Large intestine (tissue), 3 donors: ENCODE results near the gene MTR. TPM values are rescaled to one million over a fixed set of nuclear protein-coding genes. Genes with fewer than 3 reads are reported as not detected.

Source experiments
- DNase-seq, 2 donors: peaks; one replicate each; pipeline versions ENCODE4 v3.0.0 to v3.0.0-alpha.2; 2013
- H3K27ac ChIP-seq: one replicate; pipeline ENCODE4 v1.5.1; 2013; ENCODE audit warnings: low read length
- H3K27me3 ChIP-seq: 2 replicates; pipeline ENCODE4 v1.6.1; 2013; ENCODE audit warnings: low read length; ENCODE audit not compliant: control insufficient read depth, insufficient read depth
- H3K36me3 ChIP-seq: 2 replicates; pipeline ENCODE4 v1.6.1; 2013; ENCODE audit warnings: low read length; ENCODE audit not compliant: control insufficient read depth, insufficient read depth
- H3K4me1 ChIP-seq: one replicate; pipeline ENCODE4 v1.6.1; 2013; ENCODE audit warnings: low read length; ENCODE audit not compliant: control insufficient read depth, insufficient read depth
- H3K4me3 ChIP-seq: one replicate; pipeline ENCODE4 v1.5.1; 2013; ENCODE audit warnings: low read length
- H3K9me3 ChIP-seq: one replicate; pipeline ENCODE4 v1.6.1; 2013; ENCODE audit warnings: mild to moderate bottlenecking, low read depth, low read length, moderate library complexity; ENCODE audit not compliant: control insufficient read depth
- WGBS: methylation state at CpG from one replicate; pipeline ENCODE4 v1.1.5; 2013; ENCODE audit warnings: low lambda C conversion rate; ENCODE audit not compliant: insufficient coverage; 5-methylcytosine and 5-hydroxymethylcytosine counted together
- polyA plus RNA-seq: library from polyadenylated mRNA; unstranded; fragments of 120-200 nt; gene quantifications from one replicate; pipeline ENCODE4 v1.2.1, GENCODE V29; 2013

The MTR gene
- polyA plus RNA-seq, 1 donor, result 20.2 TPM

DNA sequence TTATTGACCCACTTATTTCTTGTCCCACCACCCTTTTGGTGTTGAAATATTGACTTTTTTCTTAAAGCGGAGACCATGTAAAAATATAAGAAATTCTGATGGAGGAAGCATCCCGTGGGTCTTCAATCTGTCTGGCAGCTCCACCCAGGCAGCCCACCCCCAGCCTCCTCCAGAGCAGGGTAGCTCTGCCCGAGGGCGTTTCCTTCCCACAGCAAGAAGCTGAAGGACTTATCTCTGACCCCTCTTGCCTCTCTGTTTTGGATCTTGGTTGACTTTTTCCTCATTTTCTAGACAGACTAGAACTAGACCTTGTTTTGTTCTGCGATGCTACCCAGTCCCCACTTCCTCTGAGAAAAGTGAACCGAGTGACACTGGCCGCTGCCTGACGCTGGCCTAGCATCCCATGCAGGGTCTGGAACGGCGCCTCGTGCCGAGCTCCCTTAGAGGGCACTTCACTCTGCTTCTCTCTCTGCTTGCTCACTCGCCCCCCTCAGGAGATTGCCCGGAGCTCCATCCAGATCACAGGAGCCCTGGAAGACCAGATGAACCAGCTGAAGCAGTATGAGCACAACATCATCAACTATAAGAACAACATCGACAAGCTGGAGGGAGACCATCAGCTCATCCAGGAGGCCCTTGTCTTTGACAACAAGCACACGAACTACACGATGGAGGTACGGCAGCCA lies 40.4 kb upstream of the MTR start:
- Histone ChIP-seq H3K4me3 (no peak overlapping the region), H3K27ac (no peak overlapping the region), H3K27me3 (no peaks in the 10 kb centered on the region), H3K4me1 (no peaks in the 10 kb centered on the region), H3K36me3 (no peaks in the 10 kb centered on the region), H3K9me3 (no peaks in the 10 kb centered on the region)
- WGBS, result 100% methylated on average over 3 of the region's 18 CpGs
- no peak for DNase-seq

- WGBS, result no CpG with 5 or more reads among the region's 2 CpGs
- no peak for DNase-seq
Measured at GRCh38 chr1:236757640-236758039, 37.5 kb upstream of the MTR start.

GRCh38 chr1:236759252-236759859 lies 35.7 kb upstream of the MTR start:
- no peak overlapping the region for H3K4me3 ChIP-seq
- no peaks in the 10 kb centered on the region for H3K9me3 ChIP-seq
- H3K27ac ChIP-seq, result no peak overlapping the region
- no peaks in the 10 kb centered on the region for H3K27me3 ChIP-seq
- H3K4me1 ChIP-seq, result no peaks in the 10 kb centered on the region
- WGBS, result 40% methylated on average over 2 of the region's 3 CpGs
- DNase-seq, result peak; percentile 4 to 20
- no peaks in the 10 kb centered on the region for H3K36me3 ChIP-seq

More at GRCh38 chr1:236757640-236758039, 37.5 kb upstream of the MTR start:
- no peak overlapping the region for H3K27ac ChIP-seq
- no peaks in the 10 kb centered on the region for H3K9me3 ChIP-seq
- no peaks in the 10 kb centered on the region for H3K4me1 ChIP-seq
- no peaks in the 10 kb centered on the region for H3K27me3 ChIP-seq
- no peaks in the 10 kb centered on the region for H3K36me3 ChIP-seq
- H3K4me3 ChIP-seq, result no peak overlapping the region

- Histone ChIP-seq H3K4me3 (no peak overlapping the region), H3K4me1 (no peaks in the 10 kb centered on the region), H3K27me3 (no peaks in the 10 kb centered on the region), H3K9me3 (no peaks in the 10 kb centered on the region), H3K36me3 (no peaks in the 10 kb centered on the region), H3K27ac (no peak overlapping the region)
- no CpG with 5 or more reads among the region's 6 CpGs for WGBS
- no peak for DNase-seq
Measured at GRCh38 chr1:236760480-236760879, 34.6 kb upstream of the MTR start.

- no CpG with 5 or more reads among the region's 14 CpGs for WGBS
- Histone ChIP-seq H3K27me3 (no peaks in the 10 kb centered on the region), H3K9me3 (no peaks in the 10 kb centered on the region), H3K4me3 (no peak overlapping the region), H3K36me3 (no peaks in the 10 kb centered on the region), H3K4me1 (no peaks in the 10 kb centered on the region), H3K27ac (no peak overlapping the region)
- no peak for DNase-seq
Measured at GRCh38 chr1:236760986-236761385, 34.1 kb upstream of the MTR start.

- no peak overlapping the region for H3K27ac ChIP-seq
- H3K9me3 ChIP-seq, result no peaks in the 10 kb centered on the region
Measured at GRCh38 chr1:236761397-236762132, 33.5 kb upstream of the MTR start.

DNA sequence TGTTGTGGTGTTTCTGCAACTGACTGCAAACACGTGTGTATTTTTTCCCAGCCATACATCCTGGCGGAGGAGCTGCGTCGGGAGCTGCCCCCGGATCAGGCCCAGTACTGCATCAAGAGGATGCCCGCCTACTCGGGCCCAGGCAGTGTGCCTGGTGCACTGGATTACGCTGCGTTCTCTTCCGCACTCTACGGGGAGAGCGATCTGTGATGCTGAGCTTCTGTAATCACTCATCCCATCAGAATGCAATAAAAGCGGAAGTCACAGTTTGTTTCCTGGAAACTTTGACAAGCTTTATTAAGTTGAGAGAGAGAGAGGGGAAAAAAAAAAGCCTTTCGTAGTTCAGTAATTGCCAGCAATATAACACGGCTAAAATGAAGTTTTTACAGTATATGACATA lies 32.7 kb upstream of the MTR start:
- Histone ChIP-seq H3K9me3 (no peaks in the 10 kb centered on the region), H3K27ac (no peak overlapping the region), H3K27me3 (no peaks in the 10 kb centered on the region), H3K4me1 (no peaks in the 10 kb centered on the region), H3K4me3 (no peak overlapping the region), H3K36me3 (no peaks in the 10 kb centered on the region)
- no peak for DNase-seq
- WGBS, result 80% methylated on average over 2 of the region's 15 CpGs

More at GRCh38 chr1:236761397-236762132, 33.5 kb upstream of the MTR start:
- no CpG with 5 or more reads among the region's 5 CpGs for WGBS
- H3K4me3 ChIP-seq, result no peak overlapping the region
- DNase-seq, result no peak
- H3K4me1 ChIP-seq, result no peaks in the 10 kb centered on the region
- H3K36me3 ChIP-seq, result no peaks in the 10 kb centered on the region
- no peaks in the 10 kb centered on the region for H3K27me3 ChIP-seq

DNA sequence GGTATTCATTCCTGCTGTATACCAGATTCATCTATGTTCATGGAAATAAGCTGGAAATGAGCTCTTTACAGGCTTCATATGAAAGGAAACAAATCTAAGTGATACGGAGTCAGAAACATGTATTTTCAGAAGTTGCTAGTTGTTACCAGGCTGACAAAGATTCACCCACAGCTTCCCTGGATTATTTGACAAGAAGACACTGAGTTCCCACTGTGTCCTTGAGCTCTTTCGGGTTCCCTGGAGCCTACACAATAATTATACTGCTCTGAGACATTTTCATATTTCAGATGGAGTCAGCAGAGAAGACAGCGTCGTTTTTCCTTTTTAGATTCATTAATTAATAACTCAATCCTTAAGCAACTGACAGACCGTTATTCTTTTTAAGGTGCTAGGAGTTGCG lies 29.3 kb upstream of the MTR start:
- Histone ChIP-seq H3K4me3 (no peak overlapping the region), H3K9me3 (no peaks in the 10 kb centered on the region), H3K36me3 (no peaks in the 10 kb centered on the region), H3K27me3 (peaks cover under 1% of the 10 kb centered on the region), H3K4me1 (no peaks in the 10 kb centered on the region), H3K27ac (no peak overlapping the region)
- DNase-seq, result no peak
- WGBS, result no CpG with 5 or more reads among the region's 6 CpGs

DNA sequence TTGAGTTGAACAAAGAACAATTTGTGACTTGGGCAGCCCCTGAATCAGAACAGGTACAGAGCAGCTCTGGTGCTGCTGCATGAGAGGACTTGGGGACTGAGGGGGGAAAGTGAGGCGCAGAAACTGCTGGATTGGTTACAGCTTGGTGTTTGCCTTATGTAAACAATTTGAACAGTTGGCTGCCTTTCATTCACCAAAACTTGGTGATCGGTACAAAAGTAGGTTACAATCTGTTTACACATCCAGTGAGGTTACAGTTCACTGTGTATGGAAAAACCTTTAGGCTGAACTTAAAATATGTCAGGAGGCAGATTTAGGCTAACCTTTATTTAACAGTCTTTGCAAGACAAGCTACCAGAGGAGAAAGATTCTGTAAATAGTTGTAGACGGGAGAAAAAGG lies 28.6 kb upstream of the MTR start:
- no peak overlapping the region for H3K4me3 ChIP-seq
- whole genome bisulfite sequencing, result 50% methylated on average over 1 of the region's 3 CpGs
- H3K4me1 ChIP-seq, result no peaks in the 10 kb centered on the region
- H3K27me3 ChIP-seq, result peaks cover 6% of the 10 kb centered on the region
- no peak for DNase-seq
- H3K36me3 ChIP-seq, result no peaks in the 10 kb centered on the region
- H3K27ac ChIP-seq, result no peak overlapping the region
- H3K9me3 ChIP-seq, result no peaks in the 10 kb centered on the region

GRCh38 chr1:236767276-236767675 lies 27.8 kb upstream of the MTR start:
- WGBS, result 97% methylated on average over 3 of the region's 6 CpGs
- no peak for DNase-seq

More at GRCh38 chr1:236767276-236767675, 27.8 kb upstream of the MTR start:
- H3K4me1 ChIP-seq, result no peaks in the 10 kb centered on the region
- H3K4me3 ChIP-seq, result no peak overlapping the region
- H3K27me3 ChIP-seq, result peaks cover 6% of the 10 kb centered on the region
- H3K36me3 ChIP-seq, result no peaks in the 10 kb centered on the region
- H3K27ac ChIP-seq, result no peak overlapping the region
- H3K9me3 ChIP-seq, result no peaks in the 10 kb centered on the region
